Measurements from ENCODE around the gene TYSND1. TPM values are rescaled to one million over a fixed set of nuclear protein-coding genes. Genes with fewer than 3 reads are reported as not detected.

TYSND1 gene
- polyA plus RNA-seq, 6 donors from 2014 or later: 19.8 to 33.5 (median 25.0) TPM

Other genes with a start within 250 kb of the TYSND1 start
- gene MACROH2A2, start 93.9 kb downstream of the TYSND1 start, polyA plus RNA-seq (ENCODE audit: low read depth in 6 of 6): not detected
- gene AIFM2, start 13.9 kb downstream of the TYSND1 start, polyA plus RNA-seq (ENCODE audit: low read depth in 6 of 6): 1 to 10 TPM; 1.8 to 3.0 (median 2.2) TPM
- 10 to 100 TPM in 5 of 6 donors, 1 to 10 TPM in 1; 9.4 to 40.7 (median 25.2) TPM for gene SAR1A, start 23.8 kb upstream of the TYSND1 start, polyA plus RNA-seq (ENCODE audit: low read depth in 6 of 6)
- 100 to 1,000 TPM in 3 of 6 donors, 10 to 100 TPM in 3; 59.7 to 152 (median 97.0) TPM for gene PPA1, start 86.7 kb upstream of the TYSND1 start, polyA plus RNA-seq (ENCODE audit: low read depth in 6 of 6)
- gene NPFFR1, start 137.3 kb upstream of the TYSND1 start, polyA plus RNA-seq (ENCODE audit: low read depth in 6 of 6): not detected
- gene LRRC20, start 235.9 kb upstream of the TYSND1 start, polyA plus RNA-seq (ENCODE audit: low read depth in 6 of 6): under 1 TPM in 2 of 6 donors, not detected in 4; 0.22 to 0.23 TPM

Measured in naive B cell (primary cell).